IPS-20b (cell line): ENCODE data around the gene ORC2.
A peak's percentile ranks its signal among the peaks of the same experiment; 100 is the strongest.
"Not testable (repeated sequence)": the region's sequence is repeated elsewhere in the genome, so short reads cannot be mapped to it uniquely, and the experiment has no call there.

Experiments used
- H3K27ac ChIP-seq: one replicate; pipeline ENCODE4 v1.5.1; 2013; ENCODE audit warnings: low read length
- H3K27me3 ChIP-seq: 2 replicates; pipeline ENCODE4 v1.6.1; 2013; ENCODE audit warnings: mild to moderate bottlenecking, low read length, inconsistent platforms; ENCODE audit not compliant: insufficient read depth
- H3K36me3 ChIP-seq: 2 replicates; pipeline ENCODE4 v1.6.1; 2013; ENCODE audit warnings: low read depth, mild to moderate bottlenecking, inconsistent platforms, low read length, moderate library complexity; ENCODE audit not compliant: insufficient read depth
- H3K4me1 ChIP-seq: 2 replicates; pipeline ENCODE4 v1.6.1; 2013; ENCODE audit warnings: mild to moderate bottlenecking, control low read depth, inconsistent platforms, low read length, moderate library complexity; ENCODE audit not compliant: insufficient read depth
- H3K4me3 ChIP-seq: 2 replicates; pipeline ENCODE4 v1.5.1; 2013; ENCODE audit warnings: mild to moderate bottlenecking, low read length, inconsistent platforms
- H3K9ac ChIP-seq: 2 replicates; pipeline ENCODE4 v1.6.1; 2013; ENCODE audit warnings: low read depth, mild to moderate bottlenecking, inconsistent platforms, low read length, moderate library complexity
- H3K9me3 ChIP-seq: 2 replicates; pipeline ENCODE4 v1.6.1; 2013; ENCODE audit warnings: mild to moderate bottlenecking, low read depth, low read length, inconsistent platforms; ENCODE audit not compliant: insufficient read depth

Gene ORC2

GRCh38 chr2:200963124-200963917 is at the start of gene ORC2:
TSS of gene ORC2 (minus strand) at chr2:200963660. CDS start at chr2:200958123, 5,537 bp downstream.
- peak within 1 kb of the TSS; percentile 63 for H3K27ac ChIP-seq
- H3K9me3 ChIP-seq = no peaks in the 10 kb centered on the region
- H3K4me3 ChIP-seq = peak within 1 kb of the TSS; percentile 99
- H3K36me3 ChIP-seq = peaks cover 25% of the 10 kb centered on the region
- H3K4me1 ChIP-seq = peaks cover 10% of the 10 kb centered on the region
- H3K9ac ChIP-seq = peak within 1 kb of the TSS; percentile 94
- no peaks in the 10 kb centered on the region for H3K27me3 ChIP-seq

DNA sequence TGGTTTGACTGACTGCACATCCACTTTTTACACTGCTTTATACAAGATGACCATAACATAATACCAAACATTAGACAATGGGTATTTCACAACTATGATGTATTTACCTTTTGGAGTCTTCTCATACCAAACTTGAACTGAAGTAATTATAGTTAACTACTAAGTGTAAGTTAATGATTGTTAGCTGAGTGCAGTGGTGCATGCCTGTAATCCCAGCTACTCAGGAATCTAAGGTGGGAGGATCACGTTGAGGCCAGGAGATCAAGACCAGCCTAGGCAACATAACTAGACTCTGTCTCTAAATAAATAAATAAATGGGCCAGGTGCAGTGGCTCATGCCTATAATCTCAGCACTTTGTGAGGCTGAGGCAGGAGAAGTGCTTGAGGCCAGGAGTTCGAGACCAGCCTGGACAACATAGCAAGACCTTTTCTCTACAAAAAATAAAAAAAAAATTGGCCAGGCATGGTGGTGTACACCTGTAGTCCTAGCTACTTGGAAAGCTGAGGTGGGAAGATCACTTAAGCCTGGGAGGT is 44.9 kb upstream of the ORC2 start:
- Histone ChIP-seq H3K27me3 (no peaks in the 10 kb centered on the region), H3K27ac (no peak overlapping the region), H3K36me3 (no peaks in the 10 kb centered on the region), H3K4me3 (no peak overlapping the region), H3K9me3 (no peaks in the 10 kb centered on the region), H3K4me1 (no peaks in the 10 kb centered on the region), H3K9ac (no peak overlapping the region)

DNA sequence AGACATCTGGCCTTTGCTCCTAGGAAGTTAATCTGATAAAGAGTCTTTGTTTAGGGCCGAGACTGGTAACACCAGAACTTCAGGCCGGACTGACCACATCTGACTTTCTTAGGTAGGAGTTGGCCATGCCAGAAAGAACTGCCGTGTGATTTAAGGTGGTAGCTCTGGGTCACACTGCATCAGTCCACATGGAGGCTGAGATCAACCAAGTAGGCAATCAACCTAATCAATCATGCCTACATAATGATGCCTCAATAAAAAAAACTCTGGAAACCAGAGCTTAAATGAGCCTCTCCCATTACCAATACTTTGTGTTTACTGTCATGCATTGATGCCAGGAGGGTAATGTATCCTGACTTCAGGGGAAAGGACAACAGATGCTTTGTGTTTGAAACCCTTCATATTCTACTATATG is 44.1 kb upstream of the ORC2 start:
- Histone ChIP-seq H3K27me3 (no peaks in the 10 kb centered on the region), H3K36me3 (no peaks in the 10 kb centered on the region), H3K9ac (no peak overlapping the region), H3K9me3 (no peaks in the 10 kb centered on the region), H3K27ac (no peak overlapping the region), H3K4me3 (no peak overlapping the region), H3K4me1 (no peaks in the 10 kb centered on the region)

- Histone ChIP-seq H3K36me3 (no peaks in the 10 kb centered on the region), H3K4me1 (no peaks in the 10 kb centered on the region), H3K27me3 (no peaks in the 10 kb centered on the region), H3K27ac (no peak overlapping the region), H3K9me3 (no peaks in the 10 kb centered on the region), H3K9ac (no peak overlapping the region), H3K4me3 (no peak overlapping the region)
These were observed 43.2 kb upstream of the ORC2 start for GRCh38 chr2:201006704-201007103.

DNA sequence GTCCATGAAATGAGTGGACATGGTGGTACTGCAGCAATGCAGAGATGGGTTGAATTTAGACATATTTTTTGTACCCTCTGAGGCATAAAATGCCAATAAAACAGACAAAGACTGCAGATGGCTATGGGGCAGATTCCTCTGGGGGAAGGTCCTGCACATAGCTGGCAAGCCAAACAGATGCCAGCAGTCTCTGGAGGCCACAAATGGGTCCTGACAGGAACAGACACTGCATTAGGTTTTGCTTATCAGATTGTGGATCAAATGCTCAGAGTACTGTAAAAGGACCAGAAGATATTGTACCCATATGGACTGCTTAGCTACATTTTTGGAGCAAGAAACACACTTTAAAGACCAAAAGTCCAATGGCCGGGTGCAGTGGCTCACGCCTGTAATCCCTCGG is 40.9 kb upstream of the ORC2 start:
- H3K4me1 ChIP-seq = no peaks in the 10 kb centered on the region
- no peaks in the 10 kb centered on the region for H3K36me3 ChIP-seq
- H3K27me3 ChIP-seq = no peaks in the 10 kb centered on the region
- H3K27ac ChIP-seq = no peak overlapping the region
- H3K9me3 ChIP-seq = no peaks in the 10 kb centered on the region
- H3K4me3 ChIP-seq = no peak overlapping the region
- H3K9ac ChIP-seq = no peak overlapping the region

GRCh38 chr2:200993097-200993496 is 29.6 kb upstream of the ORC2 start:
- H3K9ac ChIP-seq = no peak overlapping the region
- no peak overlapping the region for H3K27ac ChIP-seq
- H3K4me3 ChIP-seq = no peak overlapping the region
- H3K36me3 ChIP-seq = peaks cover 9% of the 10 kb centered on the region; the same call in 1 of the 2 replicates
- H3K4me1 ChIP-seq = no peaks in the 10 kb centered on the region
- no peaks in the 10 kb centered on the region for H3K9me3 ChIP-seq
- no peaks in the 10 kb centered on the region for H3K27me3 ChIP-seq

DNA sequence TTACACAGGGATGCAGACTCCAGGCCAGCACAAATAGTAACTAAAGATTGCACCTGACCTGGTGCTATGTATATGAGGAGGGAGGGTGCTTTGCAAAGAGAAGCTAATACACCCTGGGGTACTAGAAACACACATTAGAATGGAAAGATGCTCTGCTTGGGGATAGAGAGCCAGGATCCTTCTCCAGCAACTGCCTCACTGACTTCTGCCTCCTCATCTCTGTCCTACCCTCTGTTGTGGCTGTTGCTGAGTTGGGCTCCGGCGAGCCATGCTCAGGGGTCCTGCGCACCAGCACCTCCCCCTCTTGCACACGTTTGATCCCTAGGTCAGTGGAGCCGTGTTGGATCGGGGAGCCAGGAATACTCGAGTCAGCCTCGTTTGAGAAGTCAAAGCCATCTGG is 23.7 kb upstream of the ORC2 start:
- Histone ChIP-seq H3K9me3 (no peaks in the 10 kb centered on the region), H3K36me3 (peaks cover 8% of the 10 kb centered on the region; the same call in 1 of the 2 replicates), H3K27me3 (no peaks in the 10 kb centered on the region), H3K4me3 (no peak overlapping the region), H3K9ac (no peak overlapping the region), H3K4me1 (peaks cover 11% of the 10 kb centered on the region), H3K27ac (no peak overlapping the region)

DNA sequence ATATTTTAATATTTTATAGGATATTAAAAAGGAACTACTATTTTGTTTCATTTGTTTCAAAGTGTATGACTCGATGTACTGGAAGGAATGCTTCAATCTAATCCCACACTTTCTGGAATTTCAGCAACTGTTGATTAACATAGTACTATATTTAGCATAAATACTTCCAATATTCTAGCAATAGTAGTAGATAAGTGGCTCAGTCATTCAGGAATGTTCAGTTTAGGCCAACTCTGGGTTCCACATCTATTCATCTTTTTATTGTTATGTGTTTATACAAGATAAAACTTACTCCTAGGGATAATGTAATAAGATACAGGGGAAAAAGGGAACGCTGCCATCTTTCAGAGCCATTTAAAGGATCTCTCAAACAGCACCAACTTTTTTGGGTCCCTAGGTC is 22.3 kb upstream of the ORC2 start:
- Histone ChIP-seq H3K4me3 (no peak overlapping the region), H3K9me3 (no peaks in the 10 kb centered on the region), H3K27me3 (no peaks in the 10 kb centered on the region), H3K36me3 (0 out of 2 replicates have a peak, but pooled peaks cover 5% of the 10 kb centered on the region), H3K9ac (no peak overlapping the region), H3K4me1 (peaks cover 11% of the 10 kb centered on the region), H3K27ac (no peak overlapping the region)

GRCh38 chr2:200976710-200977109 is 13.2 kb upstream of the ORC2 start:
- no peaks in the 10 kb centered on the region for H3K9me3 ChIP-seq
- H3K36me3 ChIP-seq = no peaks in the 10 kb centered on the region
- H3K27me3 ChIP-seq = no peaks in the 10 kb centered on the region
- no peak overlapping the region for H3K27ac ChIP-seq
- no peak overlapping the region for H3K4me3 ChIP-seq
- no peak overlapping the region for H3K9ac ChIP-seq
- H3K4me1 ChIP-seq = no peaks in the 10 kb centered on the region

GRCh38 chr2:200975672-200976071 is 12.2 kb upstream of the ORC2 start:
- Histone ChIP-seq H3K27me3 (no peaks in the 10 kb centered on the region), H3K36me3 (no peaks in the 10 kb centered on the region), H3K4me1 (no peaks in the 10 kb centered on the region), H3K4me3 (no peak overlapping the region), H3K27ac (no peak overlapping the region), H3K9me3 (no peaks in the 10 kb centered on the region), H3K9ac (no peak overlapping the region)

DNA sequence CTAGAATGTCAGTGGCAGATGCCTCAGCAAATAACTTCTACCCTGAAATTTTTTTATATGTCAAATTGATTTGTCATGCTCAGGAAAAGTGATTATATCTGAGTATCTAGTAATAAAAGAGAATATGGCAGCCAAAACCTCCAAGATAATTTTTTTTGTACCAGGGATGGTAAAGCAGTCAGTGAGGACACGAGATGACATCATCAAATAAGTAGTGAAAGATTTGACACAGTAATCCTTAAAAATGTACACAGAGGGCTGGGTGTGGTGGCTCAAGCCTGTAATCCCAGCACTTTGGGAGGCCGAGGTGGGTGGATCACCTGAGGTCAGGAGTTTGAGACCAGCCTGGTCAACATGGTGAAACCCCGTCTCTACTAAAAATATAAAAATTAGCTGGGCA is 6.6 kb upstream of the ORC2 start:
- not testable (repeated sequence) for H3K36me3 ChIP-seq, H3K9me3 ChIP-seq, H3K27me3 ChIP-seq, H3K4me1 ChIP-seq, H3K4me3 ChIP-seq, H3K9ac ChIP-seq, H3K27ac ChIP-seq

GRCh38 chr2:200968735-200969134 is 5.3 kb upstream of the ORC2 start:
- Histone ChIP-seq H3K9ac (no peak overlapping the region), H3K4me3 (no peak overlapping the region), H3K4me1 (peaks cover 3% of the 10 kb centered on the region; the same call in 1 of the 2 replicates), H3K27ac (no peak overlapping the region), H3K27me3 (no peaks in the 10 kb centered on the region), H3K36me3 (no peaks in the 10 kb centered on the region), H3K9me3 (no peaks in the 10 kb centered on the region)
